Measurements from ENCODE around the gene SHOX. TPM values are rescaled to one million over a fixed set of nuclear protein-coding genes. Genes with fewer than 3 reads are reported as not detected.
"Not testable (repeated sequence)": the region's sequence is repeated elsewhere in the genome, so short reads cannot be mapped to it uniquely, and the experiment has no call there.

SHOX gene
- total RNA-seq, 1 experiment from 2014 or later = not detected

- Histone ChIP-seq H2AFZ (no peak overlapping the region), H3K27ac (no peak overlapping the region), H3F3A (ENCODE audit: insufficient read depth, low read depth) (no peaks in the 10 kb centered on the region), H3K36me3 (ENCODE audit: low read depth) (no peaks in the 10 kb centered on the region), H3K9me2 (ENCODE audit: insufficient read depth) (no peaks in the 10 kb centered on the region), H3K4me2 (no peak overlapping the region), H3K27me3 (ENCODE audit: insufficient read depth, low read depth) (peaks cover 12% of the 10 kb centered on the region; the same call in 1 of the 2 replicates), H3K79me2 (ENCODE audit: low read depth) (no peaks in the 10 kb centered on the region), H3K4me3 (no peak overlapping the region), H3K9me3 (ENCODE audit: insufficient read depth, low read depth) (no peaks in the 10 kb centered on the region), H4K20me1 (ENCODE audit: insufficient read depth) (no peaks in the 10 kb centered on the region), H3K4me1 (replicated peaks; ENCODE audit: insufficient read depth) (no peaks in the 10 kb centered on the region)
- POLR2A ChIA-PET (ENCODE audit: unreplicated experiment) = no interaction called here
- DNase-seq = no peak
- no TSS peak for BruUV-seq (replicated peaks)
- CTCF ChIA-PET = no interaction called here
- intact Hi-C loops (cut with micrococcal nuclease; ENCODE audit: unreplicated experiment) = no loop called here
- TF ChIP-seq EZH2 (IDR thresholded peaks at IDR 0.05; ENCODE audit: low read depth) = no peak
- TF ChIP-seq CTCF (conservative IDR thresholded peaks at IDR 0.05) = no peak
Observed at GRCh38 chrX:584572-584971, 46.0 kb upstream of the SHOX start.

GRCh38 chrX:585115-585808, 45.3 kb upstream of the SHOX start:
- Histone ChIP-seq H3K4me3 (no peak overlapping the region), H3K9me3 (ENCODE audit: insufficient read depth, low read depth) (no peaks in the 10 kb centered on the region), H3K9me2 (ENCODE audit: insufficient read depth) (no peaks in the 10 kb centered on the region), H3K4me2 (no peak overlapping the region), H3F3A (ENCODE audit: insufficient read depth, low read depth) (no peaks in the 10 kb centered on the region), H3K79me2 (ENCODE audit: low read depth) (no peaks in the 10 kb centered on the region), H3K36me3 (ENCODE audit: low read depth) (no peaks in the 10 kb centered on the region), H3K4me1 (replicated peaks; ENCODE audit: insufficient read depth) (no peaks in the 10 kb centered on the region), H3K27ac (no peak overlapping the region), H3K27me3 (ENCODE audit: insufficient read depth, low read depth) (peaks cover 12% of the 10 kb centered on the region; the same call in 1 of the 2 replicates), H2AFZ (no peak overlapping the region), H4K20me1 (ENCODE audit: insufficient read depth) (no peaks in the 10 kb centered on the region)
- DNase-seq = no peak
- CTCF ChIA-PET = no interaction called here
- TF ChIP-seq CTCF (conservative IDR thresholded peaks at IDR 0.05) (no peak), EZH2 (IDR thresholded peaks at IDR 0.05; ENCODE audit: low read depth) (no peak)
- POLR2A ChIA-PET (ENCODE audit: unreplicated experiment) = no interaction called here
- BruUV-seq (replicated peaks) = no TSS peak
- intact Hi-C loops (cut with micrococcal nuclease; ENCODE audit: unreplicated experiment) = no loop called here

DNA sequence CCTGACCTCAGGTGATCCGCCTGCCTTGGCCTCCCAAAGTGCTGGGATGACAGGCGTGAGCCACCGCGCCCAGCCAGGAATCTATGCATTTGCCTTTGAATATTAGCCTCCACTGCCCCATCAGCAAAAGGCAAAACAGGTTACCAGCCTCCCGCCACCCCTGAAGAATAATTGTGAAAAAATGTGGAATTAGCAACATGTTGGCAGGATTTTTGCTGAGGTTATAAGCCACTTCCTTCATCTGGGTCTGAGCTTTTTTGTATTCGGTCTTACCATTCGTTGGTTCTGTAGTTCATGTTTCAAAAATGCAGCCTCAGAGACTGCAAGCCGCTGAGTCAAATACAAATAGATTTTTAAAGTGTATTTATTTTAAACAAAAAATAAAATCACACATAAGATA, 44.2 kb upstream of the SHOX start:
- H3K79me2 ChIP-seq (ENCODE audit: low read depth) = no peaks in the 10 kb centered on the region
- ChIA-PET CTCF (no interaction called here), POLR2A (ENCODE audit: unreplicated experiment) (no interaction called here)
- intact Hi-C loops (cut with micrococcal nuclease; ENCODE audit: unreplicated experiment) = no loop called here
- H4K20me1 ChIP-seq (ENCODE audit: insufficient read depth) = no peaks in the 10 kb centered on the region
- no TSS peak for BruUV-seq (replicated peaks)
- H3F3A ChIP-seq (ENCODE audit: insufficient read depth, low read depth) = no peaks in the 10 kb centered on the region
- no peak overlapping the region for H2AFZ ChIP-seq
- no peaks in the 10 kb centered on the region for H3K9me3 ChIP-seq (ENCODE audit: insufficient read depth, low read depth)
- no peaks in the 10 kb centered on the region for H3K36me3 ChIP-seq (ENCODE audit: low read depth)
- no peaks in the 10 kb centered on the region for H3K4me1 ChIP-seq (replicated peaks; ENCODE audit: insufficient read depth)
- H3K27ac ChIP-seq = no peak overlapping the region
- TF ChIP-seq CTCF (conservative IDR thresholded peaks at IDR 0.05) (no peak), EZH2 (IDR thresholded peaks at IDR 0.05; ENCODE audit: low read depth) (no peak)
- H3K4me2 ChIP-seq = no peak overlapping the region
- no peak overlapping the region for H3K4me3 ChIP-seq
- no peaks in the 10 kb centered on the region for H3K9me2 ChIP-seq (ENCODE audit: insufficient read depth)
- DNase-seq = no peak
- H3K27me3 ChIP-seq (ENCODE audit: insufficient read depth, low read depth) = peaks cover 12% of the 10 kb centered on the region; the same call in 1 of the 2 replicates

DNA sequence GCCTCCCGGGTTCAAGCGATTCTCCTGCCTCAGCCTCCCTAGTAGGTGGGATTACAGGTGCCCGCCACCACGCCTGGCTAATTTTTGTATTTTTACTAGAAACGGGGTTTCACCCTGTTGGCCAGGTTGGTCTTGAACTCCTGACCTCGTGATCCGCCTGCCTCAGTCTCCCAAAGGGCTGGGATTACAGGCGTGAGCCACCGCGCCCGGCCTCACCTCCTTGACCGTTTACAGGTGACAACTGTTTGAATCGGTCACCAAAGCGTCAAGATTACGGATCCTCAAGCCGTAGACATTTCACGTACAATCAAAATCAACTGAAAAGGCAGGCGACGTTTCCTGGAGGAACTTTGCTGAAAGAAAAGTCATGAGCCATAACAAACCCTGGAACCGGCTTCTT, 41.3 kb upstream of the SHOX start:
- H3K9me2 ChIP-seq (ENCODE audit: insufficient read depth); H3F3A ChIP-seq (ENCODE audit: insufficient read depth, low read depth); BruUV-seq (replicated peaks); H3K79me2 ChIP-seq (ENCODE audit: low read depth); H3K4me1 ChIP-seq (replicated peaks; ENCODE audit: insufficient read depth); H4K20me1 ChIP-seq (ENCODE audit: insufficient read depth); H2AFZ ChIP-seq; H3K9me3 ChIP-seq (ENCODE audit: insufficient read depth, low read depth); intact Hi-C loops (cut with micrococcal nuclease; ENCODE audit: unreplicated experiment); H3K27ac ChIP-seq; H3K4me2 ChIP-seq; CTCF ChIA-PET; DNase-seq; H3K36me3 ChIP-seq (ENCODE audit: low read depth); H3K4me3 ChIP-seq; POLR2A ChIA-PET (ENCODE audit: unreplicated experiment): not testable (repeated sequence)
- H3K27me3 ChIP-seq (ENCODE audit: insufficient read depth, low read depth) = peaks cover 12% of the 10 kb centered on the region; the same call in 1 of the 2 replicates
